Hematopoietic multipotent progenitor cell treated with erythropoietin and hydrocortisone succinate and interleukin-3 and kit ligand, for 4 days (in vitro differentiated cells): Measurements from ENCODE around the gene FARS2.
A peak's percentile ranks its signal among the peaks of the same experiment; 100 is the strongest.
"Not testable (repeated sequence)": the region's sequence is repeated elsewhere in the genome, so short reads cannot be mapped to it uniquely, and the experiment has no call there.

Experiments
- DNase-seq: peaks from one replicate; pipeline ENCODE4 v3.0.0-alpha.2; 2015

FARS2 gene

DNA sequence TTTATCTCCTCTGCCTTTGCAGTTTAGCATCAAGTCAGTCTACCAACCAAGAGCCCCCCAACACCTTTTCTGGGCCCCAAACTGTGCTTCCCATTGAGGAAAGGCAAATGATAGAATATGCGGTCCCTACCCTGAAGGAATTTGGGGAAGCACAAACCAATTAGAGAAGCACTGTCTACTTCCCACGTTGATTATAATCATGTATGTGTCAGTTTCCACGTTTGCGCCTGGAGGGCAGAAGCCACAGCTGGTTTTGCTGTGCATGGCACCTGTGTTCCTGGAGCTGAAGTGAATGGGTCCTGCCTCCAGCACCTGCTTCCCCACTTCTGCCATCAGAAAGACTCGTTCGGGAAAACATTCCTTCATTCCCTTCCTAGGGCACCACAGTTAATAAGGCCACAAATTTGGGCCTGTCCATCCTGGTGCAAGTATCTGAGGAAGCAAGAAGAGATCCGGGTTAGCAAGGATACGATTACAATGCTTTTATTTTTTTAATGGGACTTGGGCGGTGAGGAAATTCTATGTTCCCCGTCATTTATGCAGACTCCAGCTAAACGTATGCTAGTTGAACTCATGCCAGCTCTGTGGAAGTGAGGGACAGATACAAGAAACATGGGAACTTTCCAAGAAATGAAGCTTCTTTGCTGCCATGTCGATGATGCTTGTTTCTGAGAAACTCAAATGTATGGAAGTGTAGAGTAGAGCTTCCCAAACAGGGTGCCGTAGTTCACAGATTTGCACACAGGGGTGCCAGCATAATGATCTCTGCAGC lies 411.9 kb downstream of the FARS2 start:
- no peak for DNase-seq

DNA sequence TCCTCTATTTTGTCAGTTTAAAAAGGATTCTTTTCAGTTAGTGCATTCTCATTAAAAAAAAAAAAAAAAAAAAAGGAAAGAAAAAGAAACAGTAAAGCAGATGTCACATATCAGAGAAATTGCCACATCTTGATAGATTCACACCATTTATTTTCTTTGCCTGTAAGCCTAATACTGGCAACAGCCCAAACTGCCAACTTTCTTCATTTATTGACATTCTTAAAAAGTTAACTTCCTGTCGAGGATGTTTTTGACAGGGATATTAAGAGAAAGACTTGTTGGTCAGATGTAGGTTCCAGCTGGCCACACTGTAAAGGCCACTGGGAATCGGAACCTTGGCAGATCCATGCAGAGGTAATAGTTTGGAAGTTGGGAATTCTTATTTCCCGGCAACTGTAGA lies 412.8 kb downstream of the FARS2 start:
- no peak for DNase-seq

DNA sequence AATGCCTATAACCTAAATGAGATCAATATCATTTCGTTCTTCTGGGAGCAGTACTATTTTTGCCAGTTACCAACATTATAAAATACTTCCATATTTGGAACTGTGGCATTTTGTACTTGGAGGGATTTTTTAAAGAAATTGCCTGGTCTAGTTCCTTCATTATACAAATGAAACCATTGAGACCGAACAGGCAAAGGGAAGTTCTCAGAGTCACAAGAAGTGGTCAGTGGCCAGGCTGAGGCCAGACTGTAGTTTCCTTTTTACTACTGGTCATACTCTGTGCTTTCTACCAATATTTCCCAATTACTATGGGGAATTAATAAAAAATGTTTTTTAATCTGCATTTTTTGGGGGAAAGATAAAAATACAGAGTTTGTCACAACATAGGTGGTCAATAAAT lies 413.4 kb downstream of the FARS2 start:
- DNase-seq = no peak

DNA sequence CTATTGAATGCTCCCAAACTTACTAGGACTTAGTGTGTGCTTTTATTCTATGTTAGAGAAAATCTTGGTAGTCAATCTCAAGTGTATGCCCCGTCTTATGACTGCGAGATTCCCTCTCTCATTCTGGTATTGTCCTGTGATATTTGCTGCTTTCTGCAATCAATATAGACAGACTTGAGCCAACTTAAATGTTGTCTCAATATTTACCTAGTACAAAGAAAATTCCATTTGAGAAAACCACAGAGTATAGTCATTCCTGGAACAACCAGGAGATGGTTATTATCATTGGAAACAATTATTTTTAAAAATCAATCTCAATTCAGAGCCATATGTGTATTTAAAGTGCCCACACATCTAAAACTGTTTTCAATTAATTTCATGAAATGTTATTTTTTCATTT lies 415.4 kb downstream of the FARS2 start:
- DNase-seq = no peak

DNA sequence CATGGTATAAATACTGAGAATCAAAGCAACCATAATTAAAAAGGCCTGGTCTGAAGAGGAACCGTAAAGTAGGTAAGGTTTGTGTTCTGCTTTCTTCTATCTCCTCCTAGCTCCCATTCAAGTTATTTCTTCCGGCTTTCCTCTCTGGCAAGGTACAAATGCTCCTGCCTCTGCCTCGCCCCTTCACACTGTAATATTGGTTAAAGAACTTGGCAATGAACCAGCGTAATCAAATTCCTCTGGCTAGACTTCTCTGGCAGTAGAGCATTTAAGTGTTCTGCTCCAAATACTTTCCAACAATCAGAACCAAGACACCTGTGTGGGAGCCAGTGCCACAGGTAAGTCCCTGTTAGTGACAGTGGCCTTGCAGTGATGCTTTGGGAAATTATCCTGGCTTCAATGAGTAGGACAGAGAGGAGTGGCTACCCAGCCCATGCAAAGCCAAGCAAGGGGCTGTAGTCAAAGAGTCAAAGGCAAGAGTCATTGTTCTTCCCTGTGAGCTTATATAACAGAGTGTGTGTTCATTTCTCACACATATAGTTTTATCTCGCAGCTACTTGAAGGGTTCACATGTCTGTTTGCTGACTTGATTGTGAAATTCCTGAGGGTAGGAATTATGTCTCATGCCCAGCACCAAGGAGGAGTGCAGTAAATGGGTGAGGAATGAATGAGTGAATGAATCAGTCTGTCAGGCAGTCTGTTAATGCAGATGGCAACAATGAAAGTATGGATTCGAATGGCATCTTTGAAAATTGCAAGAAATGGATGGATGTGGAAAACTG lies 416.1 kb downstream of the FARS2 start:
- DNase-seq = no peak

DNA sequence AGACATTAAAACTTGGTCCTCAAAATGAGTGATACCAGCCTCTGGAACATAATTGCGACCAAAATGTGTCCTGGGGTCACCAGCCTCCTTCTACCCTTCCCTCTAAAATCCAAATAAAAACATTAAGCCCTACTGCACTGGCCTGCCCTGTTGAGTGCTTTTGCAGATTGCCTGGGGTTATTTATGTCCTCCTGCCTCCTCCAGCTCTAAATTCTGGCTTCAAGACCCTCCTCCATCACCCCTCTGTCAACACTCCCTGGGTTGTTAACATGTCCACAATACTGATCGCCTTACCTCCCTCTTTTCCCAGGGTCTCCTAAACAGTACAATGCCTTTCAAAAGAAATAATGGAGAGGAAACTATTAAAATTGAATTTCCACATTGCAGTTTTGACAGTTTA lies 418.0 kb downstream of the FARS2 start:
- DNase-seq = no peak

DNA sequence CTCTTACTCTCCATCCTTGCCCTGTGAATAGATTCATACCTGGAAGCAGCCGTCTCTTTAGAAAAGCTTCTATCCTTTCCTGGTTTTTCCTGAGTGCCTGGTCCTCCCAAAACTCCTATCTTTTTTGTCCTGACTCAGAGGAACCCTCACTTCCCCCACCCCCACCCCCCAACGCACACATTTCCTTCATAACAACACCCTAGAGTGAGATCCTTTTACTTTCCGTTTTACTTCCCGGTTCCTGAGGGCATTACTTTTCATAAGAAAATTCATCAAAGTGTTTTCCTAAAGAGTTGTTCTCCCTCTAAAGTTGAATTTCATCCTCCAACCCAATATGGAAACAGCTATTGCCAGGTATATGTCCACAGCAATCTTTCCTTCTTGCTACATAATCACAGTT lies 418.4 kb downstream of the FARS2 start:
- DNase-seq = no peak

DNA sequence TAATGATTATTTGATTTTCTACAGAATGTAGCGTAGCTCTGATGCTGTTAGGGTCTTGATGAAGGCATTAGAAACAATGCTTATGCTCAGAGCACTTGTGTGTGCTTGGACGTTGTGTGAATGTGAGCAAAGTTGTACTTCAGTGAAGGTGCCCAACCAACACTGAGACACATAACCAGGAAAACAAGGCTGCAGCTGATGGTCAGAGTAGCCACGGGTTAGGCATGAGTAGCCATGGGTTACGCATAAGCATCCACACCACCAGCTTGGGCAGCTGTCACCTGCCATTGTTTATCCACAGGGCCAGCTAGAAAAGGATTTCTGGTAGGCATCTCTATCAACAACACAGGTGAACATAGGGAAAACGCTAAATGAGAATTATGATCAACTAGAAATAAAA lies 418.8 kb downstream of the FARS2 start:
- DNase-seq = no peak

DNA sequence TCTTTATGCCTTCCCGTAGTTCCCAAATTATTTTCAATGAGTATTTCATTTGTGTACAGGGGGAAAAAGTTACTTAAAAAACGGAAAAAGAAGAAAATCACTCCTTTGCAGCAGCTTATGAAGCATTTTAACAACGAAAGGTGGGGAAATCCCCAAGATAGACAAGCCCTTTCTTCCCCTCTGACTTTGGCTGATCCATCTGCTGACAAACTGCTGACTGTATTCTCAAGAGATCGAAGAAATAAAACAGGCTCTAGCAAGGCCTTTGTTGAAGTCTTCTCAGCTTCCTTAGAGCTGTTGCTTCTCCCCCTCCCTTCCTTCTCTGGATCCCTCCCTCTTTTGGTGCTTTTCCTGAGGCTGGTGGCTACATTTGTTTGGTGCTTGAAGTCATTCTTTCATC lies 420.2 kb downstream of the FARS2 start:
- no peak for DNase-seq

DNA sequence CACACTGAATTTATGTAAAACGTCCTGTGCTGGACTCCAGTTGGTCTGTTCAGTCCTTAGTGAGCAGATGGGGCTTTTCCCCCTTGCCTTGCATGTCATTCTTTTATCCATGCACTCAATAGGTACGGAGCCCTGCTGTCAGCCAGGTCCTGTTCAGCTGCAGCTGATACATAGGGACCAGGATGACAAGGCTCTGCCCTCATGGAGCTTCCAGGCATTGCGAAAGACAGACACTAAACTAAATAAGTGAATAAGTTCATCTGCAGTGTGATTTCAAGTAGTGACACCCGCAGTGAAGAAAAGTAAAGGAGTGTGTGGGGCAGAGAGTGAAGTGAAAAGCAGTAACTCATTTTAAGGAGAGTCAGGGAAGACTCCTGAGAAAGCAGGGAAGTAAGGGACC lies 421.2 kb downstream of the FARS2 start:
- DNase-seq = no peak

DNA sequence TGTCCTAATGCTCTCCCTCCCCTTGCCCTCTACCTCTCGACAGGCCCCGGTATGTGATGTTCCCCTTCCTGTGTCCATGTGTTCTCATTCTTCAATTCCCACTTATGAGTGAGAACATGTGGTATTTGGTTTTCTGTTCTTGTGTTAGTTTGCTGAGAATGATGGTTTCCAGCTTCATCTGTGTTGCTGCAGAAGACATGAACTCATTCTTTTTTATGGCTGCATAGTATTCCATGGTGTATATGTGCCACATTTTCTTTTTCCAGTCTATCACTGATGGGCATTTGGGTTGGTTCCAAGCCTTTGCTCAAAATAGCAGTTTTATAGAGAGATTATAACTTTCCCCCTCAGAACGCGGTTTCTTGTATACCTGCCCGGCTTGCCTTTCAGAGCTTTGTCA lies 422.4 kb downstream of the FARS2 start:
- DNase-seq = not testable (repeated sequence)

DNA sequence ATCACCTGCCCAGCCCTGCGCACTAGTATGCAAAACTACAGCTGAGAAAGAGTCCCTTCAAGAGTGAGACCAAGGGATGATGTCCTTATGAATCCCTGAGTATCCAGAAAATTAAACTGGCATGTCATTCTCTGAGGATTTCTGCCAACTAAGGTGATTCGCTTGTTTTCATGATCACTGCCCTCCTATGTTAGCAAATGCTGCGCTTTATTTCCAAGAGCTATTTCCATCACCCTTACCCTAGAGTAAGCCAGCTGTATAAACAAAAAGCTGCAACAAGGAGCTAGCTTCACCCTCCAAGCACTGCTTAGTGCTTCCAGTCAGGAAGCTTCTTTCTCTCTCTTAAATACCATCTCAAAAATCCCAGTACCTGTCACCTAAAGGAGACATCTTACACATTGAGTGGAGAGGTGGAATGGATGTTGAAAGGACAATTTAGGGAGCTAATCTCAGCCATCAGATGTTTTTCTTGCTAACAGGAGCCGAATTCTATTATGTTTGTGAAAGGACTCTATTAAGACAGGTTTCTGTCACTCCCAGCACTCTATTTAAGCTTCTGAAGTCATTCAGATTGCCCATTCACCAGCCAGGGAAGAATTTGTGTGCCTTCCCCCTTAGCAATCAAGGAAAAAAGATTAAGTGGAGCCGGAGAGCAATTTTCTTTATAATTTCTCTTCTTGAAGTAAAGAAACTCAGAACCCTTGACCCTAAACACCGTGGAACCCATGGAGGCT lies 423.2 kb downstream of the FARS2 start:
- DNase-seq = no peak

DNA sequence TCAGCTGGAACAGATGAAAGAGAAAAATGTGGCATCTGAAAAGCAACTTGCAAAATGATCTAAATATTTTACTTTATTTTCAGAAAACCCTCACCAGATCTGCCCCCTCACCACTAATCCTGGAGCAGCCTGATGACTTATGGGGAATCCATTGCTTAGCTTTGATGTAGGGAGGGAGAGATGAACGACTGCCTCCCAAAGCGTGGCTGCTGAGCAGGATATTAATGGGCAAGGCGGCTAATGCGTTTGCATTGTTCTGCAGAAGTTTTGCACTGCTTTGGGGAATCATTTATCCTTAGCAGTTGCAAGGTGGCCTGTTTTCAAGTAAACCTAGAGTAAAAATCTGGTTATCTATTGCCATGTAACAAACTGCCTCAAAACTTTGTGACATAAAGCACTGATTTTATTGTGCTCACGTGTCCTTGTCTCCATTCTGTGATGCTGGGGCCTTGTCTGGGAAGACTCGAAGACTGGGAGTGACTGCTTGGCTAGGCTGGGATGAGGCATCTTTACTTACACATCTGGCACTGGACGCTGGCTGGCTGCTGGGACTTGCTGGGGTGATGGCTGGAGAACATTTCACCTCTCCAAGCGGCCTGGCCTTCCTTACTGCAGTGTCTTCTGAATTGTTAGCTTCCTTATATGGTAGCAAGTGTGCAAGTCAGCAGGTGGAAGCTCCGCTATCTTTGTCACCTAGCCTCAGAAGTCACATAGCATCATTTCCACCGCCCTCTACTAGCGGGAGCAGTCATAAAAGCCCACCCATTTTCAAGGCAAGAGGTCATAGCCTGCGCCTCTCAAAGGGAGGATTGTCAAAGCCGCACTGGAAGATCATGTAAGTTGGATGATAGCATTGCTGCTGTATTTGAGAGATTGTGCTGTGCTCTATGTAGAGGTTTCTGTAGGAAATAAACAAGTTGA lies 432.2 kb downstream of the FARS2 start:
- DNase-seq = no peak

DNA sequence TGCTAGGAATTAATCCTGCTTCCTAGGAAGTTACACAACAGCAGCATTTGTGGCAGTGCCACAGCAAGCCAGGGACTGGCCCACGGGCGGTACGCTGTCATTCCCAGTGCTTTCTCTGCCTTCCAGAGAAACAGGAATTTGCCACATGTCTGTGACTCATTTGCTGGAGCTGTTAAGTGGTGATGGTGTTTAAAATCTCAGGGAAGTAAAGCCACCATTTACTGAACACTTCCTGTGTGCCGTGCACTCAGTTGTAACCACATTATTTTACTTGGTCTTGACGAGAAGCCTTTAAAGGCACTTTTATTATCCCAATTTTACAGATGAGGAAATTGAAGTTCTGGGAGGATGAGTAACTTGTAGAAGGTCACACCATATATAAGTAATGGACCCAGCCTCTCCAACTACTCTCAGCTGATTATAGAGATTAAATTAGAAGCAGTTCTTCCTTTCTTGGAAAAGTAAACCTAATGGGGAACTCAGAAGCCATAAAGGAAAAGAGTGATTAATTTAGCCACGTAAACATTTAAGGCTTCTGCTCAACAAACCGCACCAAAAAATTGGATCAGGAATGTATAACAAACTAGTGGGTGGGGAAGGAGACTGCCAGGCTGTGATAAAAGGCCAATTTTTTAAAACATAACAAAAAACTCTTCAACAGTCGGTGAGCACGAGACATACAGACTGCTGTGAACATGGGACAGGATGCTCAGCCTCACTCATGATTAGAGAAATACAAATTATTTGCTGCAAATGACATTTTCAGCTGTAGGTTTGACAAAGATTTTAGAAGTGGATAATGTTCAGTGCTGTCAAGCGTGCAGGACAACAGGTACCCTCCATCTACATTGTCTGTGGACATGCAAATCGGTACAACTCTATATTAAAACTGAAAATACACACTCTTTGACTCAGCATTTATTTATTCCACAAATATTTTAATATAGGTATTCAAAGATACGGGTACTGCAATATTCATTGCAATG lies 434.2 kb downstream of the FARS2 start:
- peak; percentile 17 for DNase-seq

DNA sequence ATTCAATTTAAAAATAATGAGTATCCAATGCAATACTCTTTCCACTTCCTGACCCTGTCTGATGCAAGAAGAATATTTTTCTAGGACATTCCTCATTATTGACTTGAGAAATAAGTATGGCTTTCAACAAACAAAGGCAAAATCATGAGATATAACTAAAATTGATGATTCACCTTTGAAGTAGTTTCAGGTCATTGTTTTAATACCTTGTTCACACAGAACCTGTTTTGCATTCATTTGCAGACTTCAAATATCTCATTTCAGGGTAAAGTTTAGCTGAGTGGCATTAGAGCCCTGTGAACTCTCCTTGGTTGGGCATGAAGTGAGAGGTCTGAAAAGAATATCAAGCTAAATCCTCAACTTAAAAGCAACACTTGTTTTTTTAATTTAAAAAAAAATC lies 436.2 kb downstream of the FARS2 start:
- no peak for DNase-seq

DNA sequence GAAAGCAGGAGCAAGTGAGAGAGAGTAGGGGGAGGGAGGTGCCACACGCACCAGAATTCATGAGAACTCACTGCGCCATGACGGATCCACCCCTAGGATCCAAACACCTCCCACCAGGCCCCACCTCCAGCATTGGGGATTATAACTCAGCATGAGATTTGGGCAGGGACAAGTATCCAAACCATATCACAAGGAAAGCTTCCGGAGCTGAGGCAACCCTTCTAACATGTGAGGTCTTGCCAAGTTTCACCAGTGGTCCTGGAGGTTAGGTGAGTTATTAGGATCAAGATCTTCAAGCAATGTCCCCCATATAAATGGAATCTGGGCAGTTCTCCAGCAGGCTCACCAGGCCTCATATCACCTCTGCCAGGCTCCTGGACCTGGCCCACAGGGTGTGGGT lies 437.0 kb downstream of the FARS2 start:
- DNase-seq = no peak

DNA sequence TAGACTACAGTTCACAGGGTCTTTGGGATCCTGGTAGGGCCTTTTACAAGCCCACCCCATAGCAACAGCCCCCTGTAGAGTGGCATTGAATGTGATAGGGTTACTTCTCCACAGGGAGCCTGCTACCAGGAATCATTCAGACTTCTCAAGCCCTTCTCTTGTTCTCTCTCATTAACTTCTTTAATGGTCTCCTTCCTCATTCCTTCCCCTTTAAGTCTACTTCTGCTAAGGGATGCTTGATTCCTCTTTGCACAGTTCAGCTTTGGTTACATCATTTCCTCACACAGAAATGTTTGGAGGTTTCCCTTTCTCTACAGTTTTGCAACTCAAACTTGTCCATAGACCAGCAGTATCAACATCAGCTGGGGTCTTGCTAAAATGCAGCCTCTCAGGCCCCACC lies 437.8 kb downstream of the FARS2 start:
- peak; percentile 66 for DNase-seq

DNA sequence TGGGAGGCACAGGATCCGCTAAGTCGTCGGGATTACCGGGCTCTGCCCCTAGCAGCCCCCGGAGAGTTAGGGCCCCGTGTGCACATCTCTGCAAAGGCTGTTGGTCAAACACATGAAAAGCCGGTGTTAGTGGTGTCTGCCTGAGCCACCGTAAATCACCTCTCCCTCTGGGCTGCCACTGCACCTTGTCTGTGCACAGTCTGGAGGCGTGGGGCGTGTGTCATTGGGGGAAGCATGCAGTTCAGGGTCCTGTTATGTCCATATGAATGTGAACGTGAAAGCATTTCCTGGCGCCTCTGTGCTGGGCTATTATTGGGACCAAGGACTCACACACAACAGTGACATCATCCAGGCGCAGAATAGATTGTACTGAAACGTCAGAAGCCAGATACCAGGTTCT lies 439.9 kb downstream of the FARS2 start:
- no peak for DNase-seq

DNA sequence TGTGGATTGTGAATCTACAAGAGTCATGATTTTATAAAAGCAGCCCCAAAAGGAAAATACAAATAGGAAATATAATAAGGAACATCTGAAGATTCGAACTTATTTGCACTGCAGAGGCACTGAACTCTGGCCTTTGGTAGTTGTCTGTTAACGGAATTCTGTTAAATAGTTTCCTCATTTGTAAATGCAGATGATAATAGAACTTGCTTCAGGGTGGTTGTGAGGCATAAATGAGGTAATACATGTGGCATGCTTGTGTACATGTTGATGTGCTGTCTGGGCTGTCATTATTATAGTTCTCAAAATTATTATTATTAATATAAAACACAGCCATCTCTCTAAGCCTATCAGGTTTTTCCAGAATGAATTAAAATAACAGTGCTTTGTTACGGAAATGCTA lies 443.4 kb downstream of the FARS2 start:
- no peak for DNase-seq

DNA sequence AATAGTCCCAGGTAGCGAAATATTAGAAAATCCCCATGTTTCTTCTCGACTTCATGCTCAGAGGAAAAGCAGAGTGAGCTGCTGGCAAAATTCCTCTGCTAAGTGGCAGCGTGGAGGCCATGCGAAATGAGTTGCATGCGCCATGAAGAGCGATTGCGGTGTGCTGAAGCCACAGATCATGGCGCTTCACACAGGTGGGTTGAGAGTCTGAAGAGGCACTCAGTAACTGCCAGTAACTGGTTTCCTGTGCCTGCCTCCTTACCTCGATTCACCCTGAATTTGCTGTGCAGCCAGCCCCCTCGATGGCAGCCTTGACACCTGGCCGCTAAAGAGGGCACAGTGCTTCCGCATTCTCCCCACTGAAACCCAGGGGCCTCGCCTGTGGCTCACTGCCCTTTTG lies 443.9 kb downstream of the FARS2 start:
- DNase-seq = no peak
